CD4-positive, alpha-beta T cell treated with Interleukin-6 for 4 hours (primary cell): ENCODE measurements around the gene PLIN5.

Experiments used
- DNase-seq: peaks from one replicate; pipeline ENCODE4 v3.0.0-alpha.2; 2020; ENCODE audit warnings: mixed read lengths

The PLIN5 gene

GRCh38 chr19:4521170-4521887 lies 13.7 kb downstream of the PLIN5 start:
- no peak for DNase-seq

- no peak for DNase-seq
Observed at GRCh38 chr19:4519521-4520277, 15.3 kb downstream of the PLIN5 start.

GRCh38 chr19:4519172-4519496 lies 15.9 kb downstream of the PLIN5 start:
- no peak for DNase-seq

DNA sequence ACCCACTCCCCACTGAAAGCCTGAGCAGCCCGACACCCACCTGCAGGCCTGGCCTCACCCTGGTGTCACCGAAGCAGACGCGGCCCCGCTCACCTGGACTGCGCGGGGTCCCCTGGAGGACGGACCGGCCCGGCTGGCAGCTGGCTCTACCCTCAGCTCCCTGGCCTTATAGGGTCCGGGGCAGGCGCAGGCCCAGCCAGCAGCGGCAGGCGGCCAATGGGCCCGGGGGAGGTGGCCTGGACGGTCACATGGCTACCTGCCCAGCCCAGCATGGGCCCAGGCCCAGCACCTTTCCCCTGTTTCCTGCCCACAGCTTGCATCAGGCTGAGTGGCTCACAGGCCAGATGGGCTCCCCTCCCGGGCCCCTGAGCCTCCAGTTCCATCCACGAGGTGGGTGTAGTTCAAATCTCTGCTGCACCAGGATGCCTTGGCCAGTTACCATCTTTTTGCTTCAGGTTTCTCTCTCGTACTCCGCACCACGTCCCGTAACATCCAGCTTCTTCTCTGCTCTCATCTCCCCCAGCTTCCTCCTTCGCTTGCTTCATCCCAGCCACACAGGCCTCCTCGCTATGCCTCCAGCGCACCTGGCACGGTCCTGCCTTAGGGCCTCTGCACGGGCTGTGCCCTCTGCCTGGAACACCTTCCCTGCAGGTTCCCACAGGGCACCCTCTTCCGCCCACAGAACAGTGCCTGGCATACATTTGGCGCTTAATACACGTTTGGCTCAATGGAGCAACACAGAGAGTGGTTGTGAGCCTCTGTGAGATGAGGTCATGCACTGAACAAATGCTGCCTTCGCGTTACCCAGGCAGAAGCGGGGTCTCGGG lies 16.5 kb downstream of the PLIN5 start, which contains the start of gene PLIN4:
TSS of gene PLIN4 (minus strand) at position 142 of the 827 bp plus-strand sequence. CDS start 214 bp downstream, outside the sequence.
- no peak for DNase-seq

DNA sequence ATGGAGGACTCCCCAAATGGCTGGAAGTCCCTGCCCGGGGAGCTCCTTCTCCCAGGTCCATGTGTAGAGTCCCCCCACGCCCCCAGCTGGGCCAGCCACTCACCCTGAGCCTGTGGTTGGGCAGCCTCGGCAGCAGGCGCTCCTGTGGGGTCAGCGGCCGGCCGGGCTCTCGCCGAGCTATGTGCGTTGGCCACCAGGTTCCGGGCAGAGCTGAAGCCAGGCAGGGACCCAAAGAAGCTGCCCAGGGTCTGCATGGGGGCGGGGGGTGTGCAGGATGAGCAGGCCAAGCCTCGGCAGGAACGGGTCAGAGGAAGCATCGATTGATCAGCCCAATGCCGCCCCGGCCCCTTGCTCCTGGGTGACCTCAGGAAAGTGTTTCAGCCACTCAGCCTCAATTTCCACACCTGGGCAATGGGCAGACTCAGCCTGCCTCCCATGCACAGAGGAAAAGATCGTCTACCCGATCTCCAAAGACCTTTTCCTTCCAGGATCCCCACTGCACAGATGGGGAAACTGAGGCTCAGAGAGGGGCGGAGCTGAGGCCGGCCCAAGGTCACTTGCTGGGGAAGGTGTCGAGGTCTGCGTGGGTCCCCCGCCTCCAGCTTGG lies 17.5 kb downstream of the PLIN5 start:
- DNase-seq: no peak

DNA sequence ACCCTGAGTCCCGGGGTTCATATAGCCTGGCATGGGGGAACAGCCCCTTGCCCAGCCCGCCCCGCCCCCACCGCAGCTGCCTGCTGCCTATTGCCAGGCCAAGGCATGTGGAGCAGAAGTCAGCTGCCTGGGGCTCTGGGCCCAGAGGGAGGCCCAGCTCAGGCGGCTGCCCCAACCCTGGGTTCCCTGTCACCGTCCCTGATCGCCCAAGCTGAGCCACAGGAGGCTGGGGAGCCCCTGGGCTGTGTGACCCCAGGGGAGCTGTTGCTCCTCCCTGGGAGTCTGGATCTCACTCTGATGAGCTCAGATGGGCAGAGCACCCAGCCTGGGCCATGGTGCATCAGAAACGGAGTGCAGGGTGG lies 18.1 kb downstream of the PLIN5 start:
- no peak for DNase-seq

DNA sequence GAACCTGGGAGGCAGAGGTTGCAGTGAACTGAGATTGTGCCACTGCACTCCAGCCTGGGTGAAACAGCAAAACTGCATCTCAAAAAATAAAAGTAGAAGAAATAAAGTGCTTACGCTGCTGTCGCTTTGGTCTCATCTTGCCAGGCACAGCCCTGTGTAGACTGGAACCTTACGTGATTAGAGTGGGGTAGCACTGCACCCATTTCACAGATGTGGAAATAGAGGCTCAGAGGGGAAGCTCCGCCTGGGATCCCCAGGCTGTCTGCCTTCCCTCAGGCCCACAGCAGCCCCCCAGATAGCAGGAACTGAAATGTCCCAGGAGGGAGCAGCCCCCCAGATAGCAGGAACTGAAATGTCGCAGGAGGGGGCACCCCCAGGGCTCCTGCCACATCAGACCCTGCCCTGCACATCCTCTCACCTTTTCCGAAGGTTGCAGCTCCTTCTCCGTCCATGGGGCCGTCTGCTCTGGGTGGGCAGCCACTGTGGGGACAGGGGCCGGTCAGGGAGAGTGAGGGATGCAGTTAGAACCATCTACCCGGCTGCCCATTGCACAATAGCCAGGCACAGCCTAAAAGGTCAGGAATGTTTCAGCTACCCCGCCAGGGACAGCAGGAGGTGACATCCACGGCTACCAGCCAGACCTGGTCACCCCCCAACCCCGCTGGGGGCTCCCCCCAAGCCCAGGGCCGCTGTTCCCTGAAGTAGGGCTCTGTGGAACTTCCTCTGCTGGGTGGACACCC lies 18.7 kb downstream of the PLIN5 start:
- DNase-seq: no peak

GRCh38 chr19:4515732-4516131 lies 19.3 kb downstream of the PLIN5 start:
- no peak for DNase-seq

DNA sequence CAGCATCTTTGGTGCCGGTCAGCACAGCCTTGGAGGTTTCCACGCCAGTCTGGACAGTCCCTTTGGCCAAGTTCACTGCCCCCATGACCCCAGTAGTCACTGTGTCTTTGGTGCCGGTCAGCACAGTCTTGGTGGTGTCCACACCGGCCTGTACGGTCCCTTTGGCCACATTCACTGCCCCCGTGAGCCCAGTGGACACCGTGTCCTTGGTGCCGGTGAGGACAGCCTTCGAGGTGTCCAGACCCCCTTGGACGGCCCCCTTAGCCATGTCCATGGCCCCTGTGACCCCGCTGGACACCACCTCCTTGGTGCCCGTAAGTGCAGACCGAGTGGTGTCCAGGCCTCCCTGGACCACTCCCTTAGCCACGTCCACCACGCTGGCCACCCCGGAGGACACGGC lies 21.8 kb downstream of the PLIN5 start:
- DNase-seq: no peak

GRCh38 chr19:4512070-4512469 lies 23.0 kb downstream of the PLIN5 start:
- no peak for DNase-seq

GRCh38 chr19:4511300-4512054 lies 23.5 kb downstream of the PLIN5 start:
- DNase-seq: no peak

GRCh38 chr19:4510435-4511255 lies 24.4 kb downstream of the PLIN5 start:
- DNase-seq: no peak

DNA sequence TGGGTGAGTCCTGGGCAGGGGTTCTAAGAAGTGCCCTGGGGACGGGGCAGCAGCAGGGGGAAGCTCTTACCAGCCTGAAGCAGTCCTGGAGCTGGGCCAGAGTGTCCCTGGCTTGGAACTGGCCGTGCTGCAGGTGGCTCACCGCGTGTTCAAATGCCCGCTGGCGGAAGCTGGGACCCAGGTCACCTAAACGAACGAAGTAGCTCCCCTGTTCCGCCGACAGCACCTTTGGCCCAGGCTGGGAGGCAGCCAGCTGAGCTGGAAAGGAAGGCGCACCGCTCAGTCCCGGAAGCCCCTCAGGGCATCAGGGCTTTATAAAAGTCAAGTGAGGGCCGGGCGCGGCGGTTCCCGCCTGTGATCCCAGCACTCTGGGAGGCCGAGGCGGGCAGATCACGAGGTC lies 26.3 kb downstream of the PLIN5 start:
- DNase-seq: no peak

GRCh38 chr19:4507804-4508203 lies 27.2 kb downstream of the PLIN5 start:
- no peak for DNase-seq

DNA sequence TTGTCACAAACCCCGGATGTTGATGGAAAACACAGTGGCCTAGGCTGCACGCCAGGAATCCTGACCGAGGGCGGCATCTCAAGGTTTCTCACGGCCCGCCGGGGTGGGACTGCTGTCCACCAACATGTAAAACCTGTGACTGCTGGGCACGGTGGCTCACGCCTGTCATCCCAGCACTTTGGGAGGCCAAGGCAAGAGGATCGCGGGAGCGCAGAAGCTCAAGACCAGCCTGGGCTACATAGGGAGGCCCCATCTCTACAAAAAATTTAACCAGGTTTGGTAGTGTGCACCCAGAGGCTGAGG lies 27.9 kb downstream of the PLIN5 start:
- DNase-seq: no peak

DNA sequence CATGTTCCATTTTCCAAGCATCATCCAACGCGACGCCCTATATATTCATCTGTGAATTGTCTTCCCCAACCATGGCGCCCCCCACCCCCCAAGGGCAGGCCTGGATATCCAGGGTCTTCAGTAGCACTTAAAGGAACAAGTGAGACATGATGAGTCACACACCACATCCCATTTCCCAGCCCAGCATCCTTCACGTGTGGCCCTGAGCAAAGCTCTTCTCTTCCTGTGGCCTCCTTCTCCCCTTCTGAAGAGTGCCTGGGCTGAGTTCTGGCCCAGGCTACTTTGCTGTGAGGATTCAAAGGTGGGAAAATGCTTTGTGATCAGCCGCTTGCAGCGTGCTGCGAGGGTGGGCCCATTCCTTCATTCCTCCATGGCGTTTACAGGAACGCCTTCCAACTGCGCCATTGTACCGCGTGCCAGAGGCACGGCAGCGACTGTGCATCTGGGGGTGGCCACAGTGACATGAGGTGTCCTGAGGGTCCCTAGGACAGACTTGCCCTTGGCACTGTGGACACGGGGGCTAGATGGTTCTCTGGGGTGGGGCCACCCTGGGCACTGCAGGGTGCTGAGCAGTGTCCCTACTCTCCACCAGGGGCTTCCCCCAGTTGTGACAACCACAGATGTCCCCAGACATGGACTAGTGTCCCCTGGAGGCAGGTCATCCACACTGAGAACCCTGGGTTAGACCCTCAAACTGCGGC lies 28.4 kb downstream of the PLIN5 start:
- DNase-seq: no peak

- DNase-seq: no peak
Observed at GRCh38 chr19:4505570-4506448, 29.2 kb downstream of the PLIN5 start.

DNA sequence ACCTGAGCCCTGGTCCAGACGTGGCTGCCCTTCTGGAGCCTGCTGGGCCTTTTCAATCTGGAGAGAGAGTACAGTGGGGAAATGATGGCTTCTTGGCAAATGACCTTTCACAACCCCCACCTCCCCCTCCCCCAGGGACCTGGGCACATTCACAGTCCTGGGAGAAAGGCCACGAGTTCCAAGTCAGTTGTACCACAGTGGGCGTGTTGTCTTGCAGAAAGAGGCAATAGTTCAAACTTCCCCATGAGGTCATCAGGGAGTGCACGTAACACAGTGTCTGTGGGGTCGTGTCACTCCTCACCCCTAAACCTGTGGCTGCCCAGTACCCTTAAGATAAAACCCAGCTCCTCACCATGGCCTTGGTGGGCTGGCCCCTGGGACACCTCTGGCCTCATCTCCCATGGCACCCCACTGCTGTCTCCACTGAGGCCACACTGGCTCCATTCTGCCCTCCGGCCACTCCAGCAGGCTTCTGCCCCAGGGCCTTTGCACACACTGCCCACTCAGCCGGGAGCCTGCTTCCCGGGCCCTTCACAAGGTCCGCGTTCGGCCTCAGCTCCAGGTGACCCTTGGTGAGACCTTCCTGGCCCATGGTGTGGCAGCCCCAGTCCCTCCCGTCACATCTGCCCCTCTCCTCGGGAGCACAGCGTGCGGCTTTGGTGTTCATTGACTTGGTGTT lies 30.0 kb downstream of the PLIN5 start:
- no peak for DNase-seq

DNA sequence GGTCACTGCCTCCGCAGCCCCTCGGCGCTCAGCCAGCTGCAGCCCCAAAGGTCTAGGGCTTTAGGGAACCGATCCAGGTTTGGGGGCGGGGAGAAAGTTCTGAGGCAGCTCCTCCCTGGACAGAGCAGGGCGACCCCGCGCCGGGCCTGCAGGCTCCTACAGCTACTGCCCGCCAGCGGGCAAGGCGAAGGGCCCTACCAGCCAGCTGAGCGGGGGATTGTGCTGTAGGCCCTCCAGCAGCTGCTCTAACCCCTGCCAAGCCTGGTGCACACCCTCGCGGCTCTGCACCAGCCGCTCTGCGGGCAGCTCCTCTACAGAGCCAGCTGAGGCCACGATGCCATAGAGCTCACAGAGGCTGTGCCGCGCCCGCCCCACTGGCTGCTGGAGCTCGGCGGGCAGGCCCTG lies 30.7 kb downstream of the PLIN5 start:
- no peak for DNase-seq
